Activated naive CD4-positive, alpha-beta T cell treated with Interleukin-2 at 50 U/mL for 16 hours (primary cell): Measurements from ENCODE around the gene SNN.

Experiments
- DNase-seq: peaks from one replicate; pipeline ENCODE4 v3.0.0-alpha.2; 2020

SNN gene

GRCh38 chr16:11667824-11668622 lies at the start of gene SNN:
TSS of gene SNN (plus strand) at chr16:11668455. CDS start at chr16:11676060, 7,605 bp downstream.
- DNase-seq, result peak; percentile 87

DNA sequence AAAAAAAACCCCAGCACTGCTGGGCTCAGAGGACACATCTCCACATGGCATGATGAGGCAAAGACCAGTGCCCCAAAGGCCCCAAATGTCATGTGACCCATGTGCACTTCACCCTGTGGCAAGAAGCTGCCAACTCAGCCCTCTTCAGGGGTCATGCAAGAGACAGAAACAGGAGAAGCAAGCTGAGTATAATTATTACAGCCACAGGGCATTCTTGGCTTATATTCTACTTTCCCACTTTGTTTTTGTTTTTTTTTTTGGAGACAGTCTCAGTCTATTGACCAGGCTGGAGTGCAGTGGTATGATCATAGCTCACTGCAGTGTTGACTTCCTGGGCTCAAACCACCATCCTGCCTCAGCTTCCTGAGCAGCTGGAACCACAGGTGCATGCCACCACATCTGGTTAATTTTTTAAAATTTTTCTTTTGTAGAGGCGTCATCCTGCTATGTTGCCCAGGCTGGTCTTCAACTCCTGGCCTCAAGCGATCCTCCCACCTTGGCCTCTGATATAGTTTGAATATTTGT lies 48.9 kb upstream of the SNN start:
- no peak for DNase-seq

GRCh38 chr16:11620243-11621003 lies 47.8 kb upstream of the SNN start:
- DNase-seq, result no peak

- no peak for DNase-seq
Measured at GRCh38 chr16:11621539-11621919, 46.7 kb upstream of the SNN start.

DNA sequence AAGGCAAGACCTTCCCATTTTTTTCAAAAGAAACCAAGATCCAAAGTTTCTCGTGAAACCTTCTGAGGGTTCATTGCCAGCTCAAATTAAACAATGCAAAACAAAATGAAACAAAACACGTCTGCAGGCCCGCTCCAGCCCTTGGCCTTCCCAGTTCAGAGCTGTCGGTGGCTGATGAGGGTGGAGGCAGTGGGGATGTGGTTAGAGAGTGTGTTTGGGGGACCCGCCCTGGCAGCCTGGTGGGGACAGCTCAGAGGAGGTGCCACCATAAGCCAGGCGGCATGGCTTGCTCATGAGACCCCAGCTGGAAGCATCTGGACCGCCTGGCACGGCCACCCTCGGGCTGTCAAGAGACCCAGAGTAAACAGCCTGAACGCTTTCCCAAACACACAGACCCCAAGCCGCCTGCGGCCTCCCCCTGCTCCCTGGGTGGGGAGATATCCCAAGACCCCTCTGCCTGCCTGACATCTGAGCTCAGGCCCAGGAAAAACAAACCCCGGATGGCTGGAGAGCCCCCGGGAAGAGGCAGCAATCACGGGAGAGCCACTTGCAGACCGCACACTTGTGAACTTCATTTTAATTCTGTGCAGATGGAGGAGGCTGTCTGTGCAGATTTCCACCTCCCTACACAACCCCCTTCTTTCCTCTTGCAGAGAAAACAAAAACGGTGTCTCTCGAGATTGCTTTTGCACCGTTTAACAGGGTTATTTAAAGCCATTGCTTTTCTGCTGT lies 46.2 kb upstream of the SNN start:
- peak; percentile 29 for DNase-seq

DNA sequence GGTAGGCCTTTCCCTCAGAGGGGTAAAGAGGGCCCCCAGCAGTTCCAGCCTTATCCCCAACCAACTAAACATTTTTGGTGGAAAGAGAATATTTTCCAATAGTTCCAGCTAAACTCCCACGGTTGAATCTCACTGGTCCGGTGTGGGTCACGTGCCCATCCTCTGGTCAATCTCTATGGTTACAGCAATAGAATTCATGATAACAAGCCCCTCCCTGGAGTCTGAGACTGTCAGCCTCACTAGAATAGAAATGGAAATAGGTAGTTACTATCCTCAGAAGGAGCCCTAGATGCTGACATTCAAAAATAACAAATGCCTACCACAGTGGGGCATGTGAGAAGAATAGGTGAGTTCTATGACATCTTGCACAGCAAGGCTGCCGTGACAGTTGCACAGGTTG lies 44.0 kb upstream of the SNN start:
- no peak for DNase-seq

GRCh38 chr16:11624636-11625607 lies 43.3 kb upstream of the SNN start:
- no peak for DNase-seq

- no peak for DNase-seq
Measured at GRCh38 chr16:11625769-11626168, 42.5 kb upstream of the SNN start.

GRCh38 chr16:11626657-11627291 lies 41.5 kb upstream of the SNN start:
- no peak for DNase-seq

DNA sequence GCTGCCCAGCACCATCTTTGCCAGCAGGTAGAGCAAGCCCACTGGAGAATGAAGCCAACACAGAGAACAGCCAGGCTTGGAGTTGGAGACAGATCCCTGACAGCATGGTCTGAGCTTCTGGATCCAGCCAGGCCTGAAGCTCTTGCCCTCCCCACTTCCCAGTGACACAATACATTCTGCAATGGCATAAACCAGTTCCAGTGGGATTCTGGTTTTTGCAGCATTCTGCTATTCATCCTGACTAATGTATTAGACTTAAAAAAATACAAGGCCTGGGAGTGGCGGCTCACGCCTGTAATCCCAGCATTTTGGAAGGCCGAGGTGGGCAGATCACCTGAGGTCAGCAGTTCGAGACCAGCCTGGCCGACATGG lies 41.0 kb upstream of the SNN start:
- no peak for DNase-seq

GRCh38 chr16:11627822-11628457 lies 40.3 kb upstream of the SNN start:
- DNase-seq, result no peak

DNA sequence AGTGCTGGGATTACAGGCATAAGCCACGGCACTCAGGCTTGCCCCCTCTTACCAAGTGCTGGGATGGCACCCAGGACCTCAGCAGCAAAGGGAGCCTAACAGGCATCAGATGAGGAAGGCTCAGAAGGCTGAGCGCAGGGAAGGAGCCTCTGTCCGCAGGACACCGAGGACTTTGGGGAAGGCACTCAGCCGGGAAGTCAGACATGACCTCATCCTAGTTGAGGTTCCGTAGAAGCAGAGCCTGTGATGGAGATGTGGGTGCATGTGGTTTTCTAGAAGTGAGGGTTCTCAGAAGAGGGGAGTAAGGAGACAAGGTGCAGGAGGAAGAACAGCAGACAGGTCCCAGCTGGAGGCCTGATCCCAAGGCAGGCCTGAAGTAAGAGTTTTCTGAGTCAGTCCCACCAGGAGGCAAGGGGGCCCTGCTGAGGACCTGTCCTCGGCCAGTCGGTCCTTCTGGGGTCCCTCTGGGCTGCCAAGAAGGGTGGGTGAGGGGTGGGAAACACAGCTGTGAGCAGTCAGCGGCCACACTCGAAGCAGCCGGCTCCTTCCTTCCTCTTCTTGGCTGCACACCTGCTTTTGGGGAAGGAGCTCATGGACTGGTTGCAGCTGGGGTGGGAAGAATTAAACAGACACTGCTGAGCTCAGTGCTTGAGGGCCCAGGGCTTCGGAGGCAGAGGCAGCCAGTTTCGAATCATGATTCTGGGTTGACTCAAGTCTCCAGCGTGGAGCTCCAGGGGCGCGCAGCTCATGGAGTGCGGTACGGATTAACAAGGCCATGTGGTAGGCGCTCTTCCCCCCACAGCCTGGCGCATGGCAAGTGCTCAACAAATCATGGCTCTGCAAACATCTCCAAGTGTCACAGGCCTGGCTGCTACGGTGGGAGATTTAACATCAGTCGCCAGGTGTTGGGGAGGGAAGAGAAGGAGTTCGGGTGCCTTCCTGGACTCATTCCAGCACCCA lies 38.9 kb upstream of the SNN start:
- DNase-seq, result no peak

DNA sequence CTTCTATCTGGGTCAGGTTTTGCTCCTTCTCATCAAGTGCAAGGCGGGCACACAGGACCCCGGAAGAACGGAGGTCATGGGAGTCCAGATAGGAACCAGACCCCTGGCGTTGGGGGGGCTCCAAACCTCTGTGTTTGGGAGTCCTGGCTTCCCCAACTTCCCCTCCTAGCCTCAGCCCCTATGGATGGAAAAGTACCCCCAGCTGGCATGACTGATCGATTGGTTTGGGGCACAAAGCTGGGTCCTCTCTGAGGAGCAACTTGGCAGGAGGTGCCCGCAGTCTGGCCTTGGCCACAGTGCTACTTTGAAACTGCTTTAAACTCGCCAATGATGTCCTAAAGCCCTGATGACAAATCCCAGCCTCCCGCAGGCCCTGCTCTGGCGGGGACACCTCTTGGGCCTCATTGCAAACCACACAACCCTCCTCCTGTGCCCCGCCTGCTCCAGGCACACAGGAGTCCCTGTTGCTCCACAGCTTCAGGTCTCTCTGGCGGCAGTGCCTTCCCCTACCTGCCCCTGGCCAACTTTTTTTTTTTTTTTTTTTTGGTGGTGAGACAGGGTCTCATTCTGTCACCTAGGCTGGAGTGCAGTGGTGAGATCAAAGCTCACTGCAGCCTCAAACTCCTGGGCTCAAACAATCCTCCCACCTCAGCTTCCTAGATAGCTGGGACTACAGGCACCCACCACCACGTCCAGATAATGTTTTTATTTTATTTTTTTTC lies 38.0 kb upstream of the SNN start:
- DNase-seq, result no peak

DNA sequence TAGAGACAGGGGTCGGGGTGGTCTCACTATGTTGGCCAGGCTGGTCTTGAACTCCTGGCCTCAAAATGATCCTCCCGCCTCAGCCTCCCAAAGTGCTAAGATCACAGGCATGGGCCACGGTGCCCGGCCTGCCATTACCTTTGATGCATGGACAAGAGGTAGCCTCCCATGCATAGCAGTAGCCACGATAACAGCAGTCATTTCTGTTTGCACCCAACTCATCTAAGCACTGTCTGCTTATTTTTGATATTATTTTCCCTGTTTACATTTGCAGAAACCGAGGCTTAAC lies 37.5 kb upstream of the SNN start:
- no peak for DNase-seq

DNA sequence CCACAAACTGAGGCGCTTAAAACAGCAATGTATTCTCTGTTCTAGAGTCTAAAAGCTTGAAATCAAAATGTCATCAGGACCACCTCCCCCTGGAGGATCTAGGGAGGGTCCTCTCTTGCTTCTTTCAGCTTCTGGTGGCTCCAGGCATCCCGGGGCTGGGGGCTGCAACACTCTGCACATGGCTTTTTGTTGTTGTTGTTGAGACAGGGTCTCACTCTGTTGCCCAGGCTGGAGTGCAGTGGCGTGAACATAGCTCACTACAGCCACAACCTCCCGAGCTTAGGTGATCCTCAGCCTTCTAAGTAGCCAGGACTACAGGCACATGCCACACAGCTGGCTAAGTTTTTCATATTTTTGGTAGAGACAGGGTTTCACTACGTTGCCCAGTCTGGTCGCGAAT lies 37.0 kb upstream of the SNN start:
- DNase-seq, result no peak

DNA sequence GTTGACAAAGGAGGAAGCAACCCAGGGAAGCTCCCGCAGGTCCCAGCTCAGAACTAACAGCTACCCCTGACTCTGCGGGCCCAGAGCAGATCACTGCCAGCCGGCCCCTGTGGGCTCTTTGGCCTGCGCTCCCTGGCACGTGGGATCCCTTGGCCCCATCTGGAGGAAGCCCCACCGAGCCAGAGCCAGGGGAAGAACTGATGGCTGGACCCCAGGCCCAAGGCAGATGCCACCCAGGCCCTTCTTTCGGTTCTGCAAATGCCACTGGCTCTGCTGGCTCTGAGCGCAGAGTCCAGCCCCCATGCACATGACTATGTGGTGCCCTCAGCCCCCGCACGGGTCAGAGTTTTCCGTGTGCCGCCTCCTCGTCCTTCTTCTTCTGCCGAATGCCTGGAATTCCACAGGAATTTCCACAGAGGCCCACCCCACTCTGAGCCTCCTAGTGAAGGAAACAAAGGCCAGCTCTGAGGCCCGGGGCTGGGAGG lies 35.8 kb upstream of the SNN start:
- DNase-seq, result no peak

DNA sequence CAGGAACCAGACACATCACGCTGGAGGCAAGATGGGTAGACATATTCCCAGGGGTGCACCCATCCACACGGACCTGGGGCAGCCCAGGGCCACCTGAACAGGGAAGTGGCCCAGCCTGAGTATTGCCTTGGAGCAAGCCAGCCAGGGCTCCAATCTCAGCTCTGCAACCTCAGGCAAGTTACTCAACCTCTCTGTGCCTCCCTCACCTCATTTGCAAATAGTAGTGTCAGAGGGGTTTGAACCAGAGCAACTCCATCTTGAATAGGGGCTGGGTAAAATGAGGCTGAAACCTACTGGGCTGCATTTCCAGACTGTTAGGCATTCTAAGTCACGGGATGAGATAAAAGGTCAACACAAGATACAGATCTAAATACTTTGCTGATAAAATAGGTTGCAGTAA lies 35.1 kb upstream of the SNN start:
- no peak for DNase-seq

GRCh38 chr16:11634312-11634711 lies 33.9 kb upstream of the SNN start:
- DNase-seq, result no peak

DNA sequence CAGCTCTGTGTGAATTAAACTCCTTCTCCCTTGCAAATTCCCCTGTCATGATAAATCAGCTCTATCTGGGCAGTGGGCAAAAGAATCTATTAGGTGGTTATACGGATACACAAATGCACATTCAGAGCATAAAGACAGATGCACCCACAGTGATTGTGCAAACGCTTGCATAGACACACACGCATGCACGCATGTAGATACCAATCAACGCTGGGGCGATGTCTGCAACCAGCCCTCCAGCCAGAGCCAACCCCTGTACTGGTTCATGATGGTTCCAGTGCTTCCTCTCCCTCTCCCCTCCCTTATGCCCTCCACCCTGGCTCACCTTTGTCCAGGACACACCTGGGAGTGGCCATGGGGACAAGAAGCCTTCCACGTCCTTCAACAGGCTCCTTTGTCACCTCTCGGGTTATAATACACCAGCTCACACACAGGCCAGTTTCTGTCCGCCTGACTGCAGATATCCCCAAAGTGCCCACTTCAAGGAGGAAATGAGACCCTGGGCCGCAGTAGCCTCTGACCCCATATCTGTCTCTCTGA lies 33.1 kb upstream of the SNN start:
- DNase-seq, result no peak
